K562 (cell line): ENCODE measurements around the gene DCUN1D3. TPM values are rescaled to one million over a fixed set of nuclear protein-coding genes. Genes with fewer than 3 reads are reported as not detected.
A peak's percentile ranks its signal among the peaks of the same experiment; 100 is the strongest.

Experiments used
- ARNT ChIP-seq, 2 experiments: fragments of 450-650 bp; IDR thresholded peaks; 2 replicates each; pipeline ENCODE4 v1.6.1; 2016; ENCODE audit warnings: mild to moderate bottlenecking in 1 of 2
- BHLHE40 ChIP-seq: IDR thresholded peaks from 2 replicates; pipeline ENCODE4 v1.6.1; 2011; ENCODE audit warnings: low read length, improper control_type of control experiment
- CREM ChIP-seq: IDR thresholded peaks from 2 replicates; pipeline ENCODE4 v1.6.1; 2014; ENCODE audit warnings: antibody characterized with exemption, low read depth
- FOXJ2 ChIP-seq: fragments of 200-800 bp; sonication (Bioruptor generic); IDR thresholded peaks from 2 replicates; pipeline ENCODE4 v1.6.1; 2016; ENCODE audit warnings: missing genetic modification characterization, missing compliant biosample characterization
- HNRNPLL ChIP-seq: fragments of 200-400 bp; formaldehyde crosslinking; IDR thresholded peaks from 2 replicates; pipeline ENCODE4 v1.6.1; 2017; ENCODE audit warnings: low read length, low read depth, mild to moderate bottlenecking; ENCODE audit not compliant: poor library complexity, severe bottlenecking
- ILF3 ChIP-seq: fragments of 450-650 bp; IDR thresholded peaks from 2 replicates; pipeline ENCODE4 v1.6.1; 2018; ENCODE audit warnings: antibody characterized with exemption, mild to moderate bottlenecking, moderate library complexity, borderline replicate concordance
- NCOR1 ChIP-seq: fragments of 450-650 bp; IDR thresholded peaks from 2 replicates; pipeline ENCODE4 v1.6.1; 2016; ENCODE audit warnings: mild to moderate bottlenecking, moderate library complexity
- TAF15 ChIP-seq: fragments of 200-400 bp; formaldehyde crosslinking; IDR thresholded peaks from 2 replicates; pipeline ENCODE4 v1.6.1; 2017; ENCODE audit warnings: mild to moderate bottlenecking, low read depth, low read length, moderate library complexity
- ZNF766 ChIP-seq: fragments of 200-800 bp; sonication (Bioruptor generic); conservative IDR thresholded peaks from 2 replicates; pipeline ENCODE4 v1.6.1; 2016; ENCODE audit warnings: missing genetic modification characterization, missing compliant biosample characterization
- polyA plus RNA-seq, 8 experiments: library from polyadenylated mRNA; depleted of rRNA in 4 of 8; stranded (reverse) in 5 of 8; unstranded in 3 of 8; fragments of >200 nt; fragmentation: Nextera tagmentation in 2 of 8; fragmentation: Illumina TruSeq in 1 of 8; extraction: Ambion mirVana in 2 of 8; extraction: Trizol in 1 of 8; gene quantifications; 2 replicates each; pipeline versions ENCODE4 v1.2.1 to v1.2.3, GENCODE V29; 2011 to 2014; ENCODE audit warnings: inconsistent platforms in 1 of 8, missing spikeins in 1 of 8
- total RNA-seq, 7 experiments: library from RNA; depleted of rRNA in 6 of 7; stranded (reverse); fragments of >200 nt in 6 of 7; fragmentation: Illumina TruSeq in 2 of 7; extraction: Trizol in 2 of 7; gene quantifications; 2 replicates each; pipeline versions ENCODE4 v1.2.1 to v1.2.3, GENCODE V29; 2011 to 2021; ENCODE audit warnings: low replicate concordance in 1 of 7
- TF ChIP-seq, protein P1 (sequence below): fragments of 450-650 bp; formaldehyde crosslinking; IDR thresholded peaks from 2 replicates; pipeline ENCODE4 v1.4.0; 2022; ENCODE audit warnings: missing genetic modification characterization
- TF ChIP-seq, protein P2 (sequence below): fragments of 200-600 bp; sonication (generic); IDR thresholded peaks from one replicate; pipeline ENCODE4 v1.6.1; 2012; ENCODE audit warnings: mild to moderate bottlenecking, low read depth, low read length, inconsistent platforms
- TF ChIP-seq, protein P3 (sequence below): IDR thresholded peaks from 2 replicates; pipeline ENCODE4 v1.6.1; 2011; ENCODE audit warnings: borderline replicate concordance, low read depth, mild to moderate bottlenecking, moderate library complexity, low read length; ENCODE audit not compliant: insufficient read depth, poor library complexity, severe bottlenecking

Gene DCUN1D3
- total and polyA plus RNA-seq, 9 of the 15 experiments (the other 6 are each of a cell fraction or from before 2014, with no cell fraction given) = 1.0 to 4.7 (median 2.2) TPM

DNA sequence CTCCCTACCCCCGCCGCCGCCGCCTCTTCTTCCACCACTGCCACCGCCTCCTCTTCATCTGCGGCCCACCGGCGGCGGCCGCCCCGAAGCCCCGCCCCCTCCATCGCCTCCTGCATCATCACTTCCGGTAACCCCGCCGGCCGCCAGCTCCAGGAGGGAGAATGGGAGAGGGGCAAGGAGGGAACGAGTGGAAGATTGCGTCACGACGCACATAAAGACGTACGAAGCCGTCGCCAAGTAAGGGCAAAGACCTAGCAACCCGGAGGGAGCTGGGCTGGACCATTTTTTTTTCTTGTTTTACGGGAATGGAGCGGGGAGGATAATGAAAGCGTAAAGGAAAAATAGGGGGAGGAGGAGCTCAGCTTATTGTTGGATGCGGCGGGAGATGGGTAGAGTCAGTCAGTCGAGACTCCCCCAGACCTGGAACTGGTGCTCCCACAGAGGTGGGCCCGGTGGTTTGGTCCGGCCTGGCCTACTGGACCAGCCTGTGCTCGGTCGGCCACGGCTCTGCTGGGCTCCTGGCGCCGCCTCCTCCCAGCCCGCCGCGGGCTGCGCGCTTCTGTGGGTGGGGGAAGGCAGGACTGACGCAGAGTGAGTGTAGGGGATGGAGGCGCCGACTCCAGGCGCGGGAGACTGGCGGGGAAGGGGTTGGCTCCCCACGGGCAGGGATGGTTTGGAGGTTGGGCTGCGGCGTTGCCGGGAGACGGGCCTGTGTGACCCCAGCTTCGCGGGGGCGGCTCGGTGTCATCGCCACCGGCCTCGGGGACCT is at the start of gene DCUN1D3, which contains the start of gene LYRM1 (continued):
- TF ChIP-seq, protein P1, sequence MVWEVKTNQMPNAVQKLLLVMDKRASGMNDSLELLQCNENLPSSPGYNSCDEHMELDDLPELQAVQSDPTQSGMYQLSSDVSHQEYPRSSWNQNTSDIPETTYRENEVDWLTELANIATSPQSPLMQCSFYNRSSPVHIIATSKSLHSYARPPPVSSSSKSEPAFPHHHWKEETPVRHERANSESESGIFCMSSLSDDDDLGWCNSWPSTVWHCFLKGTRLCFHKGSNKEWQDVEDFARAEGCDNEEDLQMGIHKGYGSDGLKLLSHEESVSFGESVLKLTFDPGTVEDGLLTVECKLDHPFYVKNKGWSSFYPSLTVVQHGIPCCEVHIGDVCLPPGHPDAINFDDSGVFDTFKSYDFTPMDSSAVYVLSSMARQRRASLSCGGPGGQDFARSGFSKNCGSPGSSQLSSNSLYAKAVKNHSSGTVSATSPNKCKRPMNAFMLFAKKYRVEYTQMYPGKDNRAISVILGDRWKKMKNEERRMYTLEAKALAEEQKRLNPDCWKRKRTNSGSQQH (CRISPR knock-in tag) = 0 out of 2 replicates have a peak, but pooled peaks have one; percentile 8
- TF ChIP-seq HNRNPLL (peak; percentile 82), BHLHE40 (peak; percentile 89), ZNF766 (CRISPR knock-in tag) (peak; percentile 35; the same call in 1 of the 2 replicates), ARNT (IDR thresholded peaks at IDR 0.05) (peak in 1 of 2 experiments; percentile 82; a peak in 1 of 4 replicates), CREM (peak; percentile 95), NCOR1 (no peak), ILF3 (no peak), FOXJ2 (no peak), TAF15 (no peak)
- TF ChIP-seq, protein P2, sequence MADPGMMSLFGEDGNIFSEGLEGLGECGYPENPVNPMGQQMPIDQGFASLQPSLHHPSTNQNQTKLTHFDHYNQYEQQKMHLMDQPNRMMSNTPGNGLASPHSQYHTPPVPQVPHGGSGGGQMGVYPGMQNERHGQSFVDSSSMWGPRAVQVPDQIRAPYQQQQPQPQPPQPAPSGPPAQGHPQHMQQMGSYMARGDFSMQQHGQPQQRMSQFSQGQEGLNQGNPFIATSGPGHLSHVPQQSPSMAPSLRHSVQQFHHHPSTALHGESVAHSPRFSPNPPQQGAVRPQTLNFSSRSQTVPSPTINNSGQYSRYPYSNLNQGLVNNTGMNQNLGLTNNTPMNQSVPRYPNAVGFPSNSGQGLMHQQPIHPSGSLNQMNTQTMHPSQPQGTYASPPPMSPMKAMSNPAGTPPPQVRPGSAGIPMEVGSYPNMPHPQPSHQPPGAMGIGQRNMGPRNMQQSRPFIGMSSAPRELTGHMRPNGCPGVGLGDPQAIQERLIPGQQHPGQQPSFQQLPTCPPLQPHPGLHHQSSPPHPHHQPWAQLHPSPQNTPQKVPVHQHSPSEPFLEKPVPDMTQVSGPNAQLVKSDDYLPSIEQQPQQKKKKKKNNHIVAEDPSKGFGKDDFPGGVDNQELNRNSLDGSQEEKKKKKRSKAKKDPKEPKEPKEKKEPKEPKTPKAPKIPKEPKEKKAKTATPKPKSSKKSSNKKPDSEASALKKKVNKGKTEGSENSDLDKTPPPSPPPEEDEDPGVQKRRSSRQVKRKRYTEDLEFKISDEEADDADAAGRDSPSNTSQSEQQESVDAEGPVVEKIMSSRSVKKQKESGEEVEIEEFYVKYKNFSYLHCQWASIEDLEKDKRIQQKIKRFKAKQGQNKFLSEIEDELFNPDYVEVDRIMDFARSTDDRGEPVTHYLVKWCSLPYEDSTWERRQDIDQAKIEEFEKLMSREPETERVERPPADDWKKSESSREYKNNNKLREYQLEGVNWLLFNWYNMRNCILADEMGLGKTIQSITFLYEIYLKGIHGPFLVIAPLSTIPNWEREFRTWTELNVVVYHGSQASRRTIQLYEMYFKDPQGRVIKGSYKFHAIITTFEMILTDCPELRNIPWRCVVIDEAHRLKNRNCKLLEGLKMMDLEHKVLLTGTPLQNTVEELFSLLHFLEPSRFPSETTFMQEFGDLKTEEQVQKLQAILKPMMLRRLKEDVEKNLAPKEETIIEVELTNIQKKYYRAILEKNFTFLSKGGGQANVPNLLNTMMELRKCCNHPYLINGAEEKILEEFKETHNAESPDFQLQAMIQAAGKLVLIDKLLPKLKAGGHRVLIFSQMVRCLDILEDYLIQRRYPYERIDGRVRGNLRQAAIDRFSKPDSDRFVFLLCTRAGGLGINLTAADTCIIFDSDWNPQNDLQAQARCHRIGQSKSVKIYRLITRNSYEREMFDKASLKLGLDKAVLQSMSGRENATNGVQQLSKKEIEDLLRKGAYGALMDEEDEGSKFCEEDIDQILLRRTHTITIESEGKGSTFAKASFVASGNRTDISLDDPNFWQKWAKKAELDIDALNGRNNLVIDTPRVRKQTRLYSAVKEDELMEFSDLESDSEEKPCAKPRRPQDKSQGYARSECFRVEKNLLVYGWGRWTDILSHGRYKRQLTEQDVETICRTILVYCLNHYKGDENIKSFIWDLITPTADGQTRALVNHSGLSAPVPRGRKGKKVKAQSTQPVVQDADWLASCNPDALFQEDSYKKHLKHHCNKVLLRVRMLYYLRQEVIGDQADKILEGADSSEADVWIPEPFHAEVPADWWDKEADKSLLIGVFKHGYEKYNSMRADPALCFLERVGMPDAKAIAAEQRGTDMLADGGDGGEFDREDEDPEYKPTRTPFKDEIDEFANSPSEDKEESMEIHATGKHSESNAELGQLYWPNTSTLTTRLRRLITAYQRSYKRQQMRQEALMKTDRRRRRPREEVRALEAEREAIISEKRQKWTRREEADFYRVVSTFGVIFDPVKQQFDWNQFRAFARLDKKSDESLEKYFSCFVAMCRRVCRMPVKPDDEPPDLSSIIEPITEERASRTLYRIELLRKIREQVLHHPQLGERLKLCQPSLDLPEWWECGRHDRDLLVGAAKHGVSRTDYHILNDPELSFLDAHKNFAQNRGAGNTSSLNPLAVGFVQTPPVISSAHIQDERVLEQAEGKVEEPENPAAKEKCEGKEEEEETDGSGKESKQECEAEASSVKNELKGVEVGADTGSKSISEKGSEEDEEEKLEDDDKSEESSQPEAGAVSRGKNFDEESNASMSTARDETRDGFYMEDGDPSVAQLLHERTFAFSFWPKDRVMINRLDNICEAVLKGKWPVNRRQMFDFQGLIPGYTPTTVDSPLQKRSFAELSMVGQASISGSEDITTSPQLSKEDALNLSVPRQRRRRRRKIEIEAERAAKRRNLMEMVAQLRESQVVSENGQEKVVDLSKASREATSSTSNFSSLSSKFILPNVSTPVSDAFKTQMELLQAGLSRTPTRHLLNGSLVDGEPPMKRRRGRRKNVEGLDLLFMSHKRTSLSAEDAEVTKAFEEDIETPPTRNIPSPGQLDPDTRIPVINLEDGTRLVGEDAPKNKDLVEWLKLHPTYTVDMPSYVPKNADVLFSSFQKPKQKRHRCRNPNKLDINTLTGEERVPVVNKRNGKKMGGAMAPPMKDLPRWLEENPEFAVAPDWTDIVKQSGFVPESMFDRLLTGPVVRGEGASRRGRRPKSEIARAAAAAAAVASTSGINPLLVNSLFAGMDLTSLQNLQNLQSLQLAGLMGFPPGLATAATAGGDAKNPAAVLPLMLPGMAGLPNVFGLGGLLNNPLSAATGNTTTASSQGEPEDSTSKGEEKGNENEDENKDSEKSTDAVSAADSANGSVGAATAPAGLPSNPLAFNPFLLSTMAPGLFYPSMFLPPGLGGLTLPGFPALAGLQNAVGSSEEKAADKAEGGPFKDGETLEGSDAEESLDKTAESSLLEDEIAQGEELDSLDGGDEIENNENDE = no peak
- TF ChIP-seq, protein P3, sequence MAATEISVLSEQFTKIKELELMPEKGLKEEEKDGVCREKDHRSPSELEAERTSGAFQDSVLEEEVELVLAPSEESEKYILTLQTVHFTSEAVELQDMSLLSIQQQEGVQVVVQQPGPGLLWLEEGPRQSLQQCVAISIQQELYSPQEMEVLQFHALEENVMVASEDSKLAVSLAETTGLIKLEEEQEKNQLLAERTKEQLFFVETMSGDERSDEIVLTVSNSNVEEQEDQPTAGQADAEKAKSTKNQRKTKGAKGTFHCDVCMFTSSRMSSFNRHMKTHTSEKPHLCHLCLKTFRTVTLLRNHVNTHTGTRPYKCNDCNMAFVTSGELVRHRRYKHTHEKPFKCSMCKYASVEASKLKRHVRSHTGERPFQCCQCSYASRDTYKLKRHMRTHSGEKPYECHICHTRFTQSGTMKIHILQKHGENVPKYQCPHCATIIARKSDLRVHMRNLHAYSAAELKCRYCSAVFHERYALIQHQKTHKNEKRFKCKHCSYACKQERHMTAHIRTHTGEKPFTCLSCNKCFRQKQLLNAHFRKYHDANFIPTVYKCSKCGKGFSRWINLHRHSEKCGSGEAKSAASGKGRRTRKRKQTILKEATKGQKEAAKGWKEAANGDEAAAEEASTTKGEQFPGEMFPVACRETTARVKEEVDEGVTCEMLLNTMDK = no peak
